Neural progenitor cell (in vitro differentiated cells): Measurements from ENCODE around the gene CCDC107. TPM values are rescaled to one million over a fixed set of nuclear protein-coding genes. Genes with fewer than 3 reads are reported as not detected.
A peak's percentile ranks its signal among the peaks of the same experiment; 100 is the strongest.

Source experiments
- DNase-seq: peaks from one replicate; pipeline ENCODE4 v3.0.0-alpha.2; 2016; ENCODE audit warnings: low spot score
- H2AFZ ChIP-seq: fragments of 200-600 bp; sonication (generic); replicated peaks from 2 replicates; pipeline ENCODE4 v1.6.1; 2016; ENCODE audit warnings: antibody characterized with exemption
- H3F3A ChIP-seq: fragments of 200-600 bp; sonication (generic); 2 replicates; pipeline ENCODE4 v1.6.1; 2016; ENCODE audit warnings: antibody characterized with exemption, low read depth
- H3K27ac ChIP-seq: fragments of 200-600 bp; sonication (generic); 2 replicates; pipeline ENCODE4 v1.5.1; 2016; ENCODE audit warnings: mild to moderate bottlenecking
- H3K27me3 ChIP-seq: fragments of 200-600 bp; sonication (generic); 2 replicates; pipeline ENCODE4 v1.6.1; 2016; ENCODE audit warnings: mild to moderate bottlenecking, moderate library complexity
- H3K36me3 ChIP-seq: fragments of 200-600 bp; sonication (generic); 2 replicates; pipeline ENCODE4 v1.5.1; 2016
- H3K4me1 ChIP-seq: fragments of 200-600 bp; sonication (generic); 2 replicates; pipeline ENCODE4 v1.6.1; 2016; ENCODE audit warnings: mixed run types
- H3K4me2 ChIP-seq: fragments of 200-600 bp; sonication (generic); 2 replicates; pipeline ENCODE4 v1.6.1; 2016
- H3K4me3 ChIP-seq: fragments of 200-600 bp; sonication (generic); 2 replicates; pipeline ENCODE4 v1.5.1; 2016
- H3K79me2 ChIP-seq: fragments of 200-600 bp; sonication (generic); 2 replicates; pipeline ENCODE4 v1.6.1; 2016; ENCODE audit warnings: low read depth
- H3K9ac ChIP-seq: fragments of 200-600 bp; sonication (generic); 2 replicates; pipeline ENCODE4 v1.6.1; 2016
- H3K9me3 ChIP-seq: fragments of 200-600 bp; sonication (generic); 2 replicates; pipeline ENCODE4 v1.5.1; 2016; ENCODE audit warnings: low read depth
- H4K20me1 ChIP-seq: fragments of 200-600 bp; sonication (generic); 2 replicates; pipeline ENCODE4 v1.6.1; 2016; ENCODE audit warnings: low read depth
- H3K27ac Mint-ChIP-seq: 3 replicates; pipeline ENCODE4 v1.8.0; 2021; ENCODE audit warnings: mixed read lengths
- H3K27me3 Mint-ChIP-seq: 2 replicates; pipeline ENCODE4 v1.8.0; 2022; ENCODE audit warnings: low read depth, mild to moderate bottlenecking, inconsistent platforms, moderate library complexity, mixed read lengths; ENCODE audit not compliant: insufficient read depth
- H3K36me3 Mint-ChIP-seq: 3 replicates; pipeline ENCODE4 v1.8.0; 2021; ENCODE audit warnings: mixed read lengths
- H3K4me1 Mint-ChIP-seq: 3 replicates; pipeline ENCODE4 v1.8.0; 2021; ENCODE audit warnings: mixed read lengths
- H3K4me3 Mint-ChIP-seq: 3 replicates; pipeline ENCODE4 v1.8.0; 2021; ENCODE audit warnings: mild to moderate bottlenecking, moderate library complexity, mixed read lengths
- H3K9me3 Mint-ChIP-seq: 3 replicates; pipeline ENCODE4 v1.8.0; 2020; ENCODE audit warnings: mixed read lengths
- EZH2 ChIP-seq: fragments of 200-600 bp; sonication (generic); IDR thresholded peaks from 2 replicates; pipeline ENCODE4 v1.6.1; 2017; ENCODE audit warnings: antibody characterized with exemption, mild to moderate bottlenecking, moderate library complexity
- EZH2phosphoT487 ChIP-seq: fragments of 200-600 bp; sonication (generic); IDR thresholded peaks from 2 replicates; pipeline ENCODE4 v1.6.1; 2017; ENCODE audit warnings: antibody characterized with exemption
- total RNA-seq: library from RNA; depleted of rRNA; stranded (reverse); fragments of >200 nt; gene quantifications from 2 replicates; pipeline ENCODE4 v1.2.3, GENCODE V29; 2015; ENCODE audit warnings: low replicate concordance
- TF ChIP-seq, protein P1 (sequence below): fragments of 200-600 bp; sonication (generic); IDR thresholded peaks from 2 replicates; pipeline ENCODE4 v1.5.1; 2017; ENCODE audit warnings: antibody characterized with exemption, mild to moderate bottlenecking

The CCDC107 gene
- 3.8 and 10.6 TPM in 2 replicates for total RNA-seq

- H3K27me3 ChIP-seq: peaks cover 15% of the 10 kb centered on the region
- peaks cover 49% of the 10 kb centered on the region for H3F3A ChIP-seq
- Mint-ChIP-seq H3K4me3 (peak within 1 kb of the TSS; percentile 91), H3K27ac (peak within 1 kb of the TSS; percentile 100), H3K36me3 (peaks cover 28% of the 10 kb centered on the region), H3K4me1 (peaks cover 51% of the 10 kb centered on the region), H3K9me3 (peaks cover 3% of the 10 kb centered on the region), H3K27me3 (peaks cover 15% of the 10 kb centered on the region)
- H3K9me3 ChIP-seq: no peaks in the 10 kb centered on the region
- peak within 1 kb of the TSS; percentile 75 for H3K4me3 ChIP-seq
- H3K27ac ChIP-seq: peak within 1 kb of the TSS; percentile 97
- peaks cover 2% of the 10 kb centered on the region for H3K4me1 ChIP-seq
- peak within 1 kb of the TSS; percentile 82 for H3K4me2 ChIP-seq
- H3K9ac ChIP-seq: peak within 1 kb of the TSS; percentile 78
- no peaks in the 10 kb centered on the region for H3K36me3 ChIP-seq
- H2AFZ ChIP-seq: peak within 1 kb of the TSS; percentile 60
- TF ChIP-seq EZH2phosphoT487: no peak
- TF ChIP-seq, protein P1, sequence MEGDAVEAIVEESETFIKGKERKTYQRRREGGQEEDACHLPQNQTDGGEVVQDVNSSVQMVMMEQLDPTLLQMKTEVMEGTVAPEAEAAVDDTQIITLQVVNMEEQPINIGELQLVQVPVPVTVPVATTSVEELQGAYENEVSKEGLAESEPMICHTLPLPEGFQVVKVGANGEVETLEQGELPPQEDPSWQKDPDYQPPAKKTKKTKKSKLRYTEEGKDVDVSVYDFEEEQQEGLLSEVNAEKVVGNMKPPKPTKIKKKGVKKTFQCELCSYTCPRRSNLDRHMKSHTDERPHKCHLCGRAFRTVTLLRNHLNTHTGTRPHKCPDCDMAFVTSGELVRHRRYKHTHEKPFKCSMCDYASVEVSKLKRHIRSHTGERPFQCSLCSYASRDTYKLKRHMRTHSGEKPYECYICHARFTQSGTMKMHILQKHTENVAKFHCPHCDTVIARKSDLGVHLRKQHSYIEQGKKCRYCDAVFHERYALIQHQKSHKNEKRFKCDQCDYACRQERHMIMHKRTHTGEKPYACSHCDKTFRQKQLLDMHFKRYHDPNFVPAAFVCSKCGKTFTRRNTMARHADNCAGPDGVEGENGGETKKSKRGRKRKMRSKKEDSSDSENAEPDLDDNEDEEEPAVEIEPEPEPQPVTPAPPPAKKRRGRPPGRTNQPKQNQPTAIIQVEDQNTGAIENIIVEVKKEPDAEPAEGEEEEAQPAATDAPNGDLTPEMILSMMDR: peak; percentile 79
- H4K20me1 ChIP-seq: peaks cover 10% of the 10 kb centered on the region
- peak; percentile 94 for DNase-seq
- peaks cover 13% of the 10 kb centered on the region for H3K79me2 ChIP-seq
These were observed at the start of gene CCDC107 for GRCh38 chr9:35658137-35658967. Gene CCDC107 (plus strand): TSS chr9:35658292. CDS start chr9:35658380, 88 bp downstream.

- no peaks in the 10 kb centered on the region for H3K9me3 ChIP-seq
- H3F3A ChIP-seq: peaks cover 7% of the 10 kb centered on the region
- no peak overlapping the region for H3K27ac ChIP-seq
- no peak for DNase-seq
- H4K20me1 ChIP-seq: peaks cover 23% of the 10 kb centered on the region
- H3K36me3 ChIP-seq: no peaks in the 10 kb centered on the region
- no peak overlapping the region for H3K27ac Mint-ChIP-seq
- no peak overlapping the region for H2AFZ ChIP-seq
- H3K4me1 ChIP-seq: peaks cover 9% of the 10 kb centered on the region
- peaks cover 18% of the 10 kb centered on the region for H3K79me2 ChIP-seq
- no peak overlapping the region for H3K9ac ChIP-seq
- no peak overlapping the region for H3K4me3 ChIP-seq
- H3K9me3 Mint-ChIP-seq: no peaks in the 10 kb centered on the region
- H3K27me3 ChIP-seq: peaks cover 2% of the 10 kb centered on the region
- peaks cover 18% of the 10 kb centered on the region for H3K4me1 Mint-ChIP-seq
- TF ChIP-seq, protein P1: no peak
- TF ChIP-seq EZH2 (no peak), EZH2phosphoT487 (no peak)
- H3K36me3 Mint-ChIP-seq: peaks cover 16% of the 10 kb centered on the region
- peaks cover 16% of the 10 kb centered on the region for H3K27me3 Mint-ChIP-seq
- H3K4me3 Mint-ChIP-seq: no peak overlapping the region
- no peak overlapping the region for H3K4me2 ChIP-seq
These were observed 48.9 kb upstream of the CCDC107 start for GRCh38 chr9:35609001-35609819.

- peaks cover 14% of the 10 kb centered on the region for H3K4me1 Mint-ChIP-seq
- Histone ChIP-seq H3K9ac (no peak overlapping the region), H3K27ac (no peak overlapping the region), H2AFZ (no peak overlapping the region), H3K4me1 (peaks cover 9% of the 10 kb centered on the region), H3F3A (peaks cover 2% of the 10 kb centered on the region), H3K4me3 (no peak overlapping the region), H3K9me3 (no peaks in the 10 kb centered on the region), H3K27me3 (peaks cover 7% of the 10 kb centered on the region), H3K36me3 (no peaks in the 10 kb centered on the region), H3K4me2 (no peak overlapping the region), H4K20me1 (peaks cover 23% of the 10 kb centered on the region), H3K79me2 (peaks cover 18% of the 10 kb centered on the region)
- peaks cover 17% of the 10 kb centered on the region for H3K27me3 Mint-ChIP-seq
- TF ChIP-seq EZH2phosphoT487 (no peak), EZH2 (no peak)
- TF ChIP-seq, protein P1: no peak
- H3K4me3 Mint-ChIP-seq: no peak overlapping the region
- no peaks in the 10 kb centered on the region for H3K9me3 Mint-ChIP-seq
- no peak for DNase-seq
- H3K27ac Mint-ChIP-seq: no peak overlapping the region
- H3K36me3 Mint-ChIP-seq: peaks cover 16% of the 10 kb centered on the region
These were observed 48.3 kb upstream of the CCDC107 start for GRCh38 chr9:35609820-35610163.
